Mucosa of descending colon (tissue), 3 donors: ENCODE data around the gene ATP1A4. TPM values are rescaled to one million over a fixed set of nuclear protein-coding genes. Genes with fewer than 3 reads are reported as not detected.

ENCODE experiments used
- ATAC-seq: fragments of 200-7000 bp; cut with Tn5 transposase; one replicate; pipeline ENCODE4 v1.9.1; 2020; ENCODE audit warnings: mild to moderate bottlenecking, moderate library complexity
- DNase-seq, 3 donors: peaks; one replicate each; pipeline ENCODE4 v3.0.0-alpha.2; 2020
- H3K36me3 ChIP-seq: fragments of 200-600 bp; one replicate; pipeline ENCODE4 v1.8.0; 2021; ENCODE audit warnings: low read depth, mild to moderate bottlenecking
- H3K4me1 ChIP-seq: fragments of 200-600 bp; one replicate; pipeline ENCODE4 v1.8.0; 2021; ENCODE audit warnings: low read depth, mild to moderate bottlenecking
- H3K4me3 ChIP-seq: fragments of 200-600 bp; one replicate; pipeline ENCODE4 v1.8.0; 2021; ENCODE audit warnings: mild to moderate bottlenecking
- H3K9me3 ChIP-seq: fragments of 200-600 bp; one replicate; pipeline ENCODE4 v1.8.0; 2021; ENCODE audit warnings: mild to moderate bottlenecking
- intact Hi-C, 2 donors: fragments of 100-400 bp; cut with DNase I in 1 of 2; cut with micrococcal nuclease in 1 of 2; formaldehyde crosslinking; loops; one replicate each; pipeline versions ENCODE4 v1.11.0 to v1.11.1; 2022; cut with DNase I, micrococcal nuclease
- total RNA-seq, 3 donors: library from RNA; stranded (reverse); fragmentation: NEBNext Ultra II Directional in 2 of 3; extraction: Animal tissue kit (Norgen Biotek cat#: 25700) in 2 of 3; gene quantifications; one replicate each; pipeline versions ENCODE4 v1.2.1 to v1.2.4, GENCODE V29; 2021 to 2023
- TF ChIP-seq, protein P1 (sequence below): fragments of 200-600 bp; IDR thresholded peaks from one replicate; pipeline ENCODE4 v1.8.0; 2022; ENCODE audit warnings: antibody characterized with exemption, mild to moderate bottlenecking
- donor health status: DM: no; HTN: no; CAD: no; lungs with moderate emphysema.
- donor health status: DM: no; HTN: no; CAD: no.
- donor health status: DM: no; HTN: yes; CAD: no.

Gene ATP1A4
- total RNA-seq, 3 donors from 2014 or later: 0.16 TPM; not detected in 2

- Histone ChIP-seq H3K36me3 (no peaks in the 10 kb centered on the region), H3K4me1 (no peaks in the 10 kb centered on the region), H3K4me3 (no peak overlapping the region), H3K9me3 (no peaks in the 10 kb centered on the region)
- DNase-seq (no peak), ATAC-seq (no peak)
- TF ChIP-seq, protein P1, sequence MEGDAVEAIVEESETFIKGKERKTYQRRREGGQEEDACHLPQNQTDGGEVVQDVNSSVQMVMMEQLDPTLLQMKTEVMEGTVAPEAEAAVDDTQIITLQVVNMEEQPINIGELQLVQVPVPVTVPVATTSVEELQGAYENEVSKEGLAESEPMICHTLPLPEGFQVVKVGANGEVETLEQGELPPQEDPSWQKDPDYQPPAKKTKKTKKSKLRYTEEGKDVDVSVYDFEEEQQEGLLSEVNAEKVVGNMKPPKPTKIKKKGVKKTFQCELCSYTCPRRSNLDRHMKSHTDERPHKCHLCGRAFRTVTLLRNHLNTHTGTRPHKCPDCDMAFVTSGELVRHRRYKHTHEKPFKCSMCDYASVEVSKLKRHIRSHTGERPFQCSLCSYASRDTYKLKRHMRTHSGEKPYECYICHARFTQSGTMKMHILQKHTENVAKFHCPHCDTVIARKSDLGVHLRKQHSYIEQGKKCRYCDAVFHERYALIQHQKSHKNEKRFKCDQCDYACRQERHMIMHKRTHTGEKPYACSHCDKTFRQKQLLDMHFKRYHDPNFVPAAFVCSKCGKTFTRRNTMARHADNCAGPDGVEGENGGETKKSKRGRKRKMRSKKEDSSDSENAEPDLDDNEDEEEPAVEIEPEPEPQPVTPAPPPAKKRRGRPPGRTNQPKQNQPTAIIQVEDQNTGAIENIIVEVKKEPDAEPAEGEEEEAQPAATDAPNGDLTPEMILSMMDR: no peak
- intact Hi-C loops: no loop called here
Measured at GRCh38 chr1:160114085-160114484, 37.3 kb upstream of the ATP1A4 start.

GRCh38 chr1:160115545-160116282 lies 35.7 kb upstream of the ATP1A4 start, which contains the start of gene ATP1A2:
ATP1A2 (plus strand) TSS chr1:160115759; CDS start chr1:160115862, 103 bp downstream.
- no peaks in the 10 kb centered on the region for H3K4me1 ChIP-seq
- no peaks in the 10 kb centered on the region for H3K9me3 ChIP-seq
- DNase-seq (no peak), ATAC-seq (no peak)
- H3K4me3 ChIP-seq: no peak within 1 kb of the TSS
- intact Hi-C loops: no loop called here
- TF ChIP-seq, protein P1: no peak
- H3K36me3 ChIP-seq: no peaks in the 10 kb centered on the region

GRCh38 chr1:160116283-160117147 lies 34.9 kb upstream of the ATP1A4 start:
- H3K36me3 ChIP-seq: no peaks in the 10 kb centered on the region
- no peaks in the 10 kb centered on the region for H3K9me3 ChIP-seq
- TF ChIP-seq, protein P1: no peak
- H3K4me1 ChIP-seq: no peaks in the 10 kb centered on the region
- DNase-seq (peak in 1 of 3 donors; percentile 21), ATAC-seq (no peak)
- H3K4me3 ChIP-seq: no peak overlapping the region
- intact Hi-C loops: no loop called here

DNA sequence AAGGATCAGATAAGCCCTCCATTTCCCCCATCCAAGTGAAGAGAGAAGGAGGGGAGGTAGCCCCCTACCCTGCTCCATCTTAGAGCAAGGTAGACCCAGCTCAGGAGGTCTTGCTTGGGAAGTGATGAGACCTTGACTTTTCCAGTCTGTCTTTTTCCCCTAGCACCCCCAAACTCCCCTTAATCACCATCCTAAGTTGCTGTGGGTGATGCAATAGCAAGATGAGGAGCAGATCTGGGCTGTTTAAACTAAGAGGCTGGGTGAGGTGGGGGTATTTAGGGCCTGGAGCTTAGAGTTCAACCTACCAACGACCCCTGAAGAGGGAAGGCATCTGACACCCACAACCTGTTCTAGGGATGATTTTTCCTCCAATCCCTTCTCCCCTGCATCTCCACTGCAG lies 34.1 kb upstream of the ATP1A4 start:
- Histone ChIP-seq H3K9me3 (no peaks in the 10 kb centered on the region), H3K4me3 (no peak overlapping the region), H3K36me3 (no peaks in the 10 kb centered on the region), H3K4me1 (no peaks in the 10 kb centered on the region)
- TF ChIP-seq, protein P1: no peak
- intact Hi-C loops: no loop called here
- no peak for ATAC-seq
- DNase-seq: no peak

DNA sequence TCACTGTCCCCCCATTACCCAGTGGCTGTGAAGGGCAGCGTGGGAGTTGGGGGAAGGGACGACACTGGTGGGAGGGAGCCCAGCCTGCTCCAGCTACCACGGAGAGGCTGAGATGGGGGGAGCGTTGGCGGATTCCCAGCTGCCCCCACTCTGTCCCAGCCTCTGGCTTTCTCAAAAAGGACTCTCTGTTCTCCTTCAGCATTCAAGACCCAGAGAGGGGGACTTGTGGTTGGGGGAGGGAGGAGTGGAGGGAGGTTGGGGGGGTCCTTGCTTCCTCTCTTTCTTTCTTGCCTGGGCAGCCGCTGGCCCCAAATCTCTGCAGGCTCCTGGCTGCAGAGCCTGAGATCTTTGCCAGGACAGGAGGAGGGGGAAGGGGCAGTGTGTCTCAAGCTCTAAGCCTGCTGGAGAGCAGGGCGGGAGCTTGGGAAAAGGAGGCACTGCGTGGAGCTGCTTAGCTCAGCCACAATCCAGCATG lies 33.7 kb upstream of the ATP1A4 start:
- ATAC-seq: no peak

More for the DNA sequence above, 33.7 kb upstream of the ATP1A4 start:
- TF ChIP-seq, protein P1: no peak
- H3K9me3 ChIP-seq: no peaks in the 10 kb centered on the region
- no peaks in the 10 kb centered on the region for H3K36me3 ChIP-seq
- H3K4me1 ChIP-seq: no peaks in the 10 kb centered on the region
- no peak for DNase-seq
- H3K4me3 ChIP-seq: no peak overlapping the region
- intact Hi-C loops: no loop called here
